Testis (tissue), 3 donors: Measurements from ENCODE around the gene PLIN3. TPM values are rescaled to one million over a fixed set of nuclear protein-coding genes. Genes with fewer than 3 reads are reported as not detected.
"Not testable (repeated sequence)": the region's sequence is repeated elsewhere in the genome, so short reads cannot be mapped to it uniquely, and the experiment has no call there.

Experiments used
- DNase-seq: peaks from one replicate; pipeline ENCODE4 v3.0.0-alpha.2; 2019
- H3K27ac ChIP-seq, 2 donors: fragments of 200-600 bp; sonication (generic); one replicate each; pipeline ENCODE4 v1.5.1; 2019
- H3K27me3 ChIP-seq: fragments of 200-600 bp; sonication (generic); one replicate; pipeline ENCODE4 v1.5.1; 2019
- H3K36me3 ChIP-seq: fragments of 200-600 bp; sonication (generic); one replicate; pipeline ENCODE4 v1.5.1; 2017; ENCODE audit warnings: low read depth; ENCODE audit errors: missing control alignments
- H3K4me1 ChIP-seq: fragments of 200-600 bp; sonication (generic); one replicate; pipeline ENCODE4 v1.5.1; 2019
- H3K4me3 ChIP-seq, 2 donors: fragments of 200-600 bp; sonication (generic); one replicate each; pipeline ENCODE4 v1.5.1; 2017 to 2019
- H3K9me3 ChIP-seq: fragments of 200-600 bp; sonication (generic); one replicate; pipeline ENCODE4 v1.5.1; 2017
- CTCF ChIP-seq, 3 experiments: fragments of 450-650 bp in 2 of 3; fragments of 200-600 bp in 1 of 3; sonication (generic) in 1 of 3; IDR thresholded peaks; one replicate each; pipeline ENCODE4 v1.5.1; 2016 to 2019; ENCODE audit warnings: antibody characterized with exemption in 3 of 3, mild to moderate bottlenecking in 2 of 3, moderate library complexity in 1 of 3
- POLR2A ChIP-seq: fragments of 450-650 bp; IDR thresholded peaks from one replicate; pipeline ENCODE4 v1.6.1; 2017; ENCODE audit warnings: antibody characterized with exemption, mild to moderate bottlenecking, moderate library complexity
- WGBS, 2 donors: methylation state at CpG; one replicate each; pipeline ENCODE4 v1.1.5; 2018; 5-methylcytosine and 5-hydroxymethylcytosine counted together
- intact Hi-C: fragments of 100-400 bp; cut with DNase I; formaldehyde crosslinking; loops from one replicate; pipeline ENCODE4 v1.15.1; 2023; ENCODE audit warnings: low total_unique reads
- polyA plus RNA-seq: library from polyadenylated mRNA; stranded (reverse); fragments of 350-450 nt; fragmentation: Illumina TruSeq; extraction: RNeasy Lipid Tissue Mini Kit (QIAGEN cat#74804); gene quantifications from one replicate; pipeline ENCODE4 v1.2.3, GENCODE V29; 2014; ENCODE audit warnings: low read depth, low replicate concordance; ENCODE audit not compliant: insufficient read depth
- total RNA-seq, 2 donors: library from RNA; depleted of rRNA; stranded (reverse); fragments of >200 nt; gene quantifications; one replicate each; pipeline ENCODE4 v1.2.3, GENCODE V29; 2016

PLIN3 gene
- total and polyA plus RNA-seq, 3 donors from 2014 or later: 63.4 to 109 (median 82.8) TPM

DNA sequence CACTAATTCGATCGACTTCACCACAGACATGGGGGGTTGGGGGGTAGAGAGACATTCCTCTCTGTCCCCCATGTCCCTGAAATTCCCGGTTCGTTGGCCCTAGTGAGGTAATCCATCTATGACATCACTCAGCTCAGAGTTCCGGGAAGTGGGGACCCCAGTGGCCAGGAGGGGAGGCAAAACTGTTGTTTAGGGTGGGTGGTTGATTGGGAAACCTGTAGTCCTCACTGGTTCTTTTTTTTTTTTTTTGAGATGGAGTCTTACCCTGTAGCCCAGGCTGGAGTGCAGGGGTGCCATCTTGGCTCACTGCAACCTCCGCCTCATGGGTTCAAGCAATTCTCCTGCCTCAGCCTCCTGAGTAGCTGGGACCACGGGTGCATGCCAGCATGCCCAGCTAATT lies 35.3 kb upstream of the PLIN3 start, which contains the start of gene ARRDC5:
Gene ARRDC5 (minus strand): TSS at position 101 of the 400 bp plus-strand sequence. CDS start 71 bp downstream, at position 30.
- H3K9me3 ChIP-seq: no peaks in the 10 kb centered on the region
- no peak for TF ChIP-seq CTCF (IDR thresholded peaks at IDR 0.05)
- TF ChIP-seq POLR2A: no peak
- DNase-seq: no peak
- H3K36me3 ChIP-seq: no peaks in the 10 kb centered on the region
- intact Hi-C loops: no loop called here
- WGBS, 2 donors: 87 to 94% methylated on average over 7 of the region's 7 CpGs
- no peak within 1 kb of the TSS for H3K27ac ChIP-seq
- no peak within 1 kb of the TSS for H3K4me3 ChIP-seq
- H3K4me1 ChIP-seq: no peaks in the 10 kb centered on the region
- no peaks in the 10 kb centered on the region for H3K27me3 ChIP-seq

DNA sequence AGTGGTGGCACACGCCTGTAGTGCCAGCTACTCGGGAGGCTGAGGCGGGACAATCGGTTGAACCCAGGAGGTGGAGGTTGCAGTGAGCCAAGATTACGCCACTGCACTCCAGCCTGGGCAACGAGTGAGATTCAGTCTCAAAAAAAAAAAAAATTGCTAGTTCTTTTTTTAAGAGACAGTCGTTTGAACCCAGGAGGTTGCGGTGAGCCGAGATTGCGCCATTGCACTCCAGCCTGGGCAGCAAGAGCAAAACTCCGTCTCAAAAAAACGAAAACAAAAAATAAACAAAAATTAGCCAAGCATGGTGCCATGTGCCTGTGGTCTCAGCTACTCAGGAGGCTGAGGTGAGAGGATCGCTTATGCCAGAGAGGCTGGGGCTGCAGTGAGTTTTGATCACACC lies 33.4 kb upstream of the PLIN3 start:
- H3K4me1 ChIP-seq, H3K27me3 ChIP-seq, H3K4me3 ChIP-seq, H3K27ac ChIP-seq, H3K36me3 ChIP-seq, DNase-seq, H3K9me3 ChIP-seq, intact Hi-C loops: not testable (repeated sequence)
- 86 to 89% methylated on average over 13 of the region's 13 CpGs for WGBS, 2 donors

DNA sequence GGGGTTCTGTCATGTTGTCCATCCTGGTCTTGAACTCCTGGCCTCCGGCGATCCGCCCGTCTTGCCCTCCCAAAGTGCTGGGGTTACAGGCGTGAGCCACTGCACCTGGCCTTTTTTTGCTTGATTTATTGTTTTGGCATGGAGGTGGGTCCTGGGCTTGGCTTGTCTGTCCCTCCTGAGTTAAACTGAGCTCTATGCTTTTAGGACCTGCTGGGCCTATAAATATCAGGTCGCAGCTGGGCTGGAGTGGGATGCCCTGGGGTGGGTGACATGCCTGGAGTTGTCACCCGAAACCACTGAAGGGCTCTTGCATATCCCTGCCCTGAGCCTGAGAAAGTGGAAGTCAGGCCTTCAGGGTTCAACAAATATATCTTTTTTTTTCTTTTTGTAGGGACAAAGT lies 29.7 kb upstream of the PLIN3 start:
- H3K4me3 ChIP-seq: no peak overlapping the region
- peaks cover 3% of the 10 kb centered on the region for H3K4me1 ChIP-seq
- WGBS, 2 donors: 96 to 99% methylated on average over 7 of the region's 7 CpGs
- no peaks in the 10 kb centered on the region for H3K27me3 ChIP-seq
- TF ChIP-seq POLR2A: no peak
- TF ChIP-seq CTCF (IDR thresholded peaks at IDR 0.05): no peak
- H3K9me3 ChIP-seq: no peaks in the 10 kb centered on the region
- no peak overlapping the region for H3K27ac ChIP-seq
- intact Hi-C loops: no loop called here
- no peaks in the 10 kb centered on the region for H3K36me3 ChIP-seq
- no peak for DNase-seq

DNA sequence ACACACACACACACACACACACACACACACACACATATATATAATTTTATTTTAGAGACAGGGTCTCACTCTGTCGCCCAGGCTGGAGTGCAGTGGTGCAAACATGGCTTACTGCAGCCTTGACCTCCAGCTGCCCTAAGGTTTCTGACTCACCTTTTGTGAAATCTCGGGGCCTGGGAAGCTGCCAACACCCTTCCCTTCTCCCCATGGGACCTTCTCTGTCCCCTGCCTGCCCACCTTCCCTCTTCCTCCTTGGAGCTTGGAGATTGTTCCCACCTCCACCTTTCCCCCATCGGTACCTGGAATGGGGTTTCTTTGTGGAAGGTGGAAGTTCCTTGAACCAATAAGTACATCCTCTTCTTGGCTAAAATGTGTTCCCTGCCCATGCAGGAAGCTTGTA lies 28.9 kb upstream of the PLIN3 start:
- 54 to 79% methylated on average over 3 of the region's 3 CpGs for WGBS, 2 donors
- TF ChIP-seq POLR2A (no peak), CTCF (IDR thresholded peaks at IDR 0.05) (no peak)
- peaks cover 3% of the 10 kb centered on the region for H3K4me1 ChIP-seq
- no peak for DNase-seq
- H3K4me3 ChIP-seq: no peak overlapping the region
- H3K9me3 ChIP-seq: no peaks in the 10 kb centered on the region
- intact Hi-C loops: no loop called here
- H3K27ac ChIP-seq: no peak overlapping the region
- no peaks in the 10 kb centered on the region for H3K27me3 ChIP-seq
- H3K36me3 ChIP-seq: no peaks in the 10 kb centered on the region

GRCh38 chr19:4892962-4893361 lies 25.5 kb upstream of the PLIN3 start:
- WGBS, 2 donors: 92 to 97% methylated on average over 11 of the region's 11 CpGs
- intact Hi-C loops, DNase-seq, H3K27me3 ChIP-seq, H3K4me3 ChIP-seq, H3K27ac ChIP-seq, H3K4me1 ChIP-seq, H3K36me3 ChIP-seq, H3K9me3 ChIP-seq: not testable (repeated sequence)

DNA sequence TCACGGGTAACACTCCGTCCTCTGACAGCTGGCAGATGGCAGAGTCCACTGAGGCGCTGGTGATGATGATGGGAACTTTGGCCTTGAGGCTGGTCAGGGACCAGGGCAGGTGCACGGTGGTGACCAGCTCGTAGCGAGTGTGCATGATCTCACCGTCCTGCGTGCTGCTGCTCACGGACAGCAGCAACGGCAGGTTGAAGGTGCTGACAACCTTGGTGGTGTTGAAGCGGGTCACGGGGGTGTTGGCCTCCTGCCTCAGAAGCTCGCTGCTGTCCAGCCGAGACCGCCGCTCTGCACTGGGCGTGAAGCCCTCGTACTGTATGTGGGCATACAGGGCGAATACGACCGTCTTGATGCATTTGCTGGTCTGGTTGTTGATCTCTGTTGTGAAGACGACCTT lies 23.6 kb upstream of the PLIN3 start:
- Histone ChIP-seq H3K4me1 (peaks cover 3% of the 10 kb centered on the region), H3K9me3 (no peaks in the 10 kb centered on the region), H3K4me3 (no peak overlapping the region), H3K27ac (no peak overlapping the region), H3K27me3 (no peaks in the 10 kb centered on the region), H3K36me3 (no peaks in the 10 kb centered on the region)
- TF ChIP-seq CTCF (IDR thresholded peaks at IDR 0.05): no peak
- no peak for TF ChIP-seq POLR2A
- DNase-seq: no peak
- intact Hi-C loops: no loop called here
- 86 to 93% methylated on average over 18 to 22 of the region's 22 CpGs for WGBS, 2 donors
